ENCODE results near the gene ARMC12.

- no peak for TF ChIP-seq CTCF (IDR thresholded peaks at IDR 0.05; ENCODE audit: low read depth, low read length, poor library complexity, severe bottlenecking)
- no peak for TF ChIP-seq EZH2phosphoT487 (IDR thresholded peaks at IDR 0.05; ENCODE audit: borderline replicate concordance, low read length)
These were observed 40.7 kb downstream of the ARMC12 start for GRCh38 chr6:35777356-35778102.
